ENCODE data around the gene EEFSEC. TPM values are rescaled to one million over a fixed set of nuclear protein-coding genes. Genes with fewer than 3 reads are reported as not detected.

EEFSEC gene
- total RNA-seq, 1 donor from 2014 or later: 15.6 TPM

GRCh38 chr3:128327606-128328031 is 174.3 kb downstream of the EEFSEC start:
- Mint-ChIP-seq H3K27me3 (ENCODE audit: unreplicated experiment) (no peaks in the 10 kb centered on the region), H3K9me3 (ENCODE audit: unreplicated experiment) (no peaks in the 10 kb centered on the region), H3K27ac (ENCODE audit: unreplicated experiment) (no peak overlapping the region), H3K4me1 (ENCODE audit: unreplicated experiment) (peaks cover 4% of the 10 kb centered on the region), H3K4me3 (ENCODE audit: unreplicated experiment) (no peak overlapping the region), H3K36me3 (ENCODE audit: unreplicated experiment) (peaks cover 2% of the 10 kb centered on the region)
- DNase-seq (ENCODE audit: extremely low spot score, unreplicated experiment): peak; percentile 65
- TF ChIP-seq CTCF (IDR thresholded peaks at IDR 0.05): no peak

- Mint-ChIP-seq H3K9me3 (ENCODE audit: unreplicated experiment) (no peaks in the 10 kb centered on the region), H3K27me3 (ENCODE audit: unreplicated experiment) (no peaks in the 10 kb centered on the region), H3K4me3 (ENCODE audit: unreplicated experiment) (no peak overlapping the region), H3K36me3 (ENCODE audit: unreplicated experiment) (peaks cover 2% of the 10 kb centered on the region), H3K27ac (ENCODE audit: unreplicated experiment) (no peak overlapping the region), H3K4me1 (ENCODE audit: unreplicated experiment) (peaks cover 2% of the 10 kb centered on the region)
- no peak for TF ChIP-seq CTCF (IDR thresholded peaks at IDR 0.05)
- peak; percentile 73 for DNase-seq (ENCODE audit: extremely low spot score, unreplicated experiment)
Measured at GRCh38 chr3:128328546-128329458, 175.5 kb downstream of the EEFSEC start.

GRCh38 chr3:128329491-128330213 is 176.4 kb downstream of the EEFSEC start:
- Mint-ChIP-seq H3K27me3 (ENCODE audit: unreplicated experiment) (no peaks in the 10 kb centered on the region), H3K9me3 (ENCODE audit: unreplicated experiment) (no peaks in the 10 kb centered on the region), H3K27ac (ENCODE audit: unreplicated experiment) (no peak overlapping the region), H3K4me1 (ENCODE audit: unreplicated experiment) (no peaks in the 10 kb centered on the region), H3K36me3 (ENCODE audit: unreplicated experiment) (peaks cover 2% of the 10 kb centered on the region), H3K4me3 (ENCODE audit: unreplicated experiment) (no peak overlapping the region)
- no peak for DNase-seq (ENCODE audit: extremely low spot score, unreplicated experiment)
- TF ChIP-seq CTCF (IDR thresholded peaks at IDR 0.05): no peak

- TF ChIP-seq CTCF (IDR thresholded peaks at IDR 0.05): no peak
- H3K4me1 Mint-ChIP-seq (ENCODE audit: unreplicated experiment): peaks cover 3% of the 10 kb centered on the region
- DNase-seq (ENCODE audit: extremely low spot score, unreplicated experiment): no peak
- H3K9me3 Mint-ChIP-seq (ENCODE audit: unreplicated experiment): no peaks in the 10 kb centered on the region
- peaks cover 2% of the 10 kb centered on the region for H3K36me3 Mint-ChIP-seq (ENCODE audit: unreplicated experiment)
- H3K4me3 Mint-ChIP-seq (ENCODE audit: unreplicated experiment): no peak overlapping the region
- no peak overlapping the region for H3K27ac Mint-ChIP-seq (ENCODE audit: unreplicated experiment)
- H3K27me3 Mint-ChIP-seq (ENCODE audit: unreplicated experiment): no peaks in the 10 kb centered on the region
Measured at GRCh38 chr3:128330214-128330842, 177.0 kb downstream of the EEFSEC start.
